ENCODE results near the gene CEP41. TPM values are rescaled to one million over a fixed set of nuclear protein-coding genes. Genes with fewer than 3 reads are reported as not detected.

Gene CEP41
- total and polyA plus RNA-seq, 10 of the 15 experiments (the other 5 are each of a cell fraction or from before 2014, with no cell fraction given) = 11.4 to 43.0 (median 24.7) TPM

DNA sequence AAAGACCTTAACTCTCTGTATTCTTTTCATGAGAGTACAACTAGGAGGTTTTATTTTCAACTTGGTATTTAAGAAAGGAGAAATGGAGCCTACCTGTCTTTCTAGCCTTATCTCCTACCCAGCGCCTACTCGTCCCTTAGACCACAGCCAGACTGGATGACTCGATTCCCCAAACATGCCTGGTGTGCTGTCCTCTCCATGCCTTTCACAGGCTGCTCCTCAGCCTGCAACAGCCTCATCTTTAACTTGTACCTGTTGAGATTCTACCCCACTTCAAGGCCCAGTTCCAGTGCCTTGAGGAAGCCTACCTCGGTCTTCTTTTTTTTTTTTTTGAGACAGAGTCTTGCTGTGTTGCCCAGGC lies 31.1 kb downstream of the CEP41 start (continued):
- TF ChIP-seq CREM (IDR thresholded peaks at IDR 0.05; ENCODE audit: low read depth) = no peak
- TF ChIP-seq, protein P1, sequence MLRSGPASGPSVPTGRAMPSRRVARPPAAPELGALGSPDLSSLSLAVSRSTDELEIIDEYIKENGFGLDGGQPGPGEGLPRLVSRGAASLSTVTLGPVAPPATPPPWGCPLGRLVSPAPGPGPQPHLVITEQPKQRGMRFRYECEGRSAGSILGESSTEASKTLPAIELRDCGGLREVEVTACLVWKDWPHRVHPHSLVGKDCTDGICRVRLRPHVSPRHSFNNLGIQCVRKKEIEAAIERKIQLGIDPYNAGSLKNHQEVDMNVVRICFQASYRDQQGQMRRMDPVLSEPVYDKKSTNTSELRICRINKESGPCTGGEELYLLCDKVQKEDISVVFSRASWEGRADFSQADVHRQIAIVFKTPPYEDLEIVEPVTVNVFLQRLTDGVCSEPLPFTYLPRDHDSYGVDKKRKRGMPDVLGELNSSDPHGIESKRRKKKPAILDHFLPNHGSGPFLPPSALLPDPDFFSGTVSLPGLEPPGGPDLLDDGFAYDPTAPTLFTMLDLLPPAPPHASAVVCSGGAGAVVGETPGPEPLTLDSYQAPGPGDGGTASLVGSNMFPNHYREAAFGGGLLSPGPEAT (IDR thresholded peaks at IDR 0.05; ENCODE audit: low read depth) = no peak
- TF ChIP-seq, protein P2, sequence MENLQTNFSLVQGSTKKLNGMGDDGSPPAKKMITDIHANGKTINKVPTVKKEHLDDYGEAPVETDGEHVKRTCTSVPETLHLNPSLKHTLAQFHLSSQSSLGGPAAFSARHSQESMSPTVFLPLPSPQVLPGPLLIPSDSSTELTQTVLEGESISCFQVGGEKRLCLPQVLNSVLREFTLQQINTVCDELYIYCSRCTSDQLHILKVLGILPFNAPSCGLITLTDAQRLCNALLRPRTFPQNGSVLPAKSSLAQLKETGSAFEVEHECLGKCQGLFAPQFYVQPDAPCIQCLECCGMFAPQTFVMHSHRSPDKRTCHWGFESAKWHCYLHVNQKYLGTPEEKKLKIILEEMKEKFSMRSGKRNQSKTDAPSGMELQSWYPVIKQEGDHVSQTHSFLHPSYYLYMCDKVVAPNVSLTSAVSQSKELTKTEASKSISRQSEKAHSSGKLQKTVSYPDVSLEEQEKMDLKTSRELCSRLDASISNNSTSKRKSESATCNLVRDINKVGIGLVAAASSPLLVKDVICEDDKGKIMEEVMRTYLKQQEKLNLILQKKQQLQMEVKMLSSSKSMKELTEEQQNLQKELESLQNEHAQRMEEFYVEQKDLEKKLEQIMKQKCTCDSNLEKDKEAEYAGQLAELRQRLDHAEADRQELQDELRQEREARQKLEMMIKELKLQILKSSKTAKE (IDR thresholded peaks at IDR 0.05; ENCODE audit: low read depth, poor library complexity, severe bottlenecking) = no peak

DNA sequence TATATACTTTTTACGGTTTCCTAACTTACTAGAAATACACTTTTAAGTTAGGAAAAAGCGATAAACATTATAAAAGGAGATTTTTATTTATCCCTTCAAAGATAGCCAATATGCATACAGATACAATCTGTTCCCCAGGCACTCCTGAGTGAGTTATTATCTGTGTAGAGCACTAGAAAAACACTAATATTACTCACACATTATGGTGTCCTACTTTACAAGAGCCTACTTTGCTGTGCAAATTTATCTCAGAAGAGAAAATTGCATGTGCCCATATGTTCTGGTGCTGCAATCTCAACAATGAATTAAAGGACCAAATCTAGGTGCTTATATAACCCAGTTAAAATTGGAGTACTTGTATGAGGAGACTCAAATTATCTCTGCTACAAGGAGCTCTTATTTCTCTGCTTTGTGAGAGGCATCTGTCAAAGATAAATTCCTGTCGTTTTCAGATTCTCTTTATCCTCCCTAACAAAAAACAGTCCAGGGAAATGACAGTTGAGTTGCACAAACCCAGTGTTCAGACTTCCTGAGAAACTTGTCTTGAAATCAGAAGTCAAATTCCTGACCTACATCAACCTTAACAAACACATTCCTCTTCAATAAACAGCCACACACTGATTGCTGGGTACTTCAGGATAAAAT lies 31.6 kb downstream of the CEP41 start:
- TF ChIP-seq STAT1 (conservative IDR thresholded peaks at IDR 0.05) (no peak), RBBP5 (conservative IDR thresholded peaks at IDR 0.05) (no peak), SMC3 (IDR thresholded peaks at IDR 0.05; ENCODE audit: borderline replicate concordance, low read length) (no peak), NR2F1 (conservative IDR thresholded peaks at IDR 0.05) (no peak), ZSCAN29 (IDR thresholded peaks at IDR 0.05) (no peak), SUPT20H (IDR thresholded peaks at IDR 0.05; ENCODE audit: borderline replicate concordance, control insufficient read depth, low read depth, low read length) (no peak), RAD21 (IDR thresholded peaks at IDR 0.05; ENCODE audit: insufficient read depth, low read depth, low read length) (no peak), RB1 (IDR thresholded peaks at IDR 0.05; ENCODE audit: borderline replicate concordance) (no peak), SREBF1 (IDR thresholded peaks at IDR 0.05; ENCODE audit: low read length) (no peak), POLR2A (IDR thresholded peaks at IDR 0.05; ENCODE audit: low read depth, low read length) (no peak), RCOR1 (conservative IDR thresholded peaks at IDR 0.05; ENCODE audit: low read depth, low read length) (no peak)
- TF ChIP-seq, protein P3, sequence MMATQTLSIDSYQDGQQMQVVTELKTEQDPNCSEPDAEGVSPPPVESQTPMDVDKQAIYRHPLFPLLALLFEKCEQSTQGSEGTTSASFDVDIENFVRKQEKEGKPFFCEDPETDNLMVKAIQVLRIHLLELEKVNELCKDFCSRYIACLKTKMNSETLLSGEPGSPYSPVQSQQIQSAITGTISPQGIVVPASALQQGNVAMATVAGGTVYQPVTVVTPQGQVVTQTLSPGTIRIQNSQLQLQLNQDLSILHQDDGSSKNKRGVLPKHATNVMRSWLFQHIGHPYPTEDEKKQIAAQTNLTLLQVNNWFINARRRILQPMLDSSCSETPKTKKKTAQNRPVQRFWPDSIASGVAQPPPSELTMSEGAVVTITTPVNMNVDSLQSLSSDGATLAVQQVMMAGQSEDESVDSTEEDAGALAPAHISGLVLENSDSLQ (IDR thresholded peaks at IDR 0.05) = no peak
- TF ChIP-seq, protein P4, sequence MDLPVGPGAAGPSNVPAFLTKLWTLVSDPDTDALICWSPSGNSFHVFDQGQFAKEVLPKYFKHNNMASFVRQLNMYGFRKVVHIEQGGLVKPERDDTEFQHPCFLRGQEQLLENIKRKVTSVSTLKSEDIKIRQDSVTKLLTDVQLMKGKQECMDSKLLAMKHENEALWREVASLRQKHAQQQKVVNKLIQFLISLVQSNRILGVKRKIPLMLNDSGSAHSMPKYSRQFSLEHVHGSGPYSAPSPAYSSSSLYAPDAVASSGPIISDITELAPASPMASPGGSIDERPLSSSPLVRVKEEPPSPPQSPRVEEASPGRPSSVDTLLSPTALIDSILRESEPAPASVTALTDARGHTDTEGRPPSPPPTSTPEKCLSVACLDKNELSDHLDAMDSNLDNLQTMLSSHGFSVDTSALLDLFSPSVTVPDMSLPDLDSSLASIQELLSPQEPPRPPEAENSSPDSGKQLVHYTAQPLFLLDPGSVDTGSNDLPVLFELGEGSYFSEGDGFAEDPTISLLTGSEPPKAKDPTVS (IDR thresholded peaks at IDR 0.05; ENCODE audit: low read depth, low read length) = no peak
- WGBS (ENCODE audit: insufficient coverage, insufficient replicate concordance, low lambda C conversion rate, missing lambda C conversion rate) = 98% methylated on average over 3 of the region's 3 CpGs
- BruUV-seq (replicated peaks) = no TSS peak

More for the DNA sequence above, 31.6 kb downstream of the CEP41 start:
- ChIA-PET POLR2A (no interaction called here), SMC1A (ENCODE audit: uncharacterized antibody, unreplicated experiment) (no interaction called here), CTCF (no interaction called here), RAD21 (ENCODE audit: unreplicated experiment) (no interaction called here)
- H3K36me3 ChIP-seq (ENCODE audit: control insufficient read depth in 2 of 2, insufficient read depth in 2 of 2, low read length in 1 of 2) = peaks cover 0 to 5% of the 10 kb centered on the region in 2 experiments; a peak in 2 of 4 replicates
- no peaks in the 10 kb centered on the region for H3K4me1 ChIP-seq (ENCODE audit: control insufficient read depth, insufficient read depth, low read length)
- H3K27me3 ChIP-seq (replicated peaks in 1 of 2; ENCODE audit: control insufficient read depth in 2 of 2, insufficient read depth in 2 of 2, low read length in 1 of 2) = no peaks in the 10 kb centered on the region
- no peak overlapping the region for H3K27ac ChIP-seq (ENCODE audit: control insufficient read depth, insufficient read depth)
- no peaks in the 10 kb centered on the region for H3K9me3 ChIP-seq (replicated peaks; ENCODE audit: control insufficient read depth, insufficient read depth, low read length)
- H3K79me2 ChIP-seq (ENCODE audit: control insufficient read depth, insufficient read depth, low read length) = no peaks in the 10 kb centered on the region
- no peaks in the 10 kb centered on the region for H4K20me1 ChIP-seq (ENCODE audit: control insufficient read depth, insufficient read depth)
- no peak overlapping the region for H3K4me3 ChIP-seq
- ATAC-seq (no peak), DNase-seq (ENCODE audit: low read depth, low spot score) (no peak), FAIRE-seq (peak; percentile 27)
- intact Hi-C loops (cut with micrococcal nuclease; ENCODE audit: unreplicated experiment) (no loop called here), in situ Hi-C loops (cut with MboI) (no loop called here)
- no peak overlapping the region for H3K9ac ChIP-seq (ENCODE audit: control insufficient read depth, insufficient read depth, low read length)
- no peak overlapping the region for H2AFZ ChIP-seq (ENCODE audit: control insufficient read depth, low read depth, low read length)
- H3K4me2 ChIP-seq (ENCODE audit: control insufficient read depth, insufficient read depth) = no peak overlapping the region

All from GM12878 (cell line).